WTC11 (cell line): ENCODE results near the gene HDAC9. TPM values are rescaled to one million over a fixed set of nuclear protein-coding genes. Genes with fewer than 3 reads are reported as not detected.

ENCODE experiments used
- ATAC-seq: fragments of 200-7000 bp; cut with Tn5 transposase; 2 replicates; pipeline ENCODE4 v1.10.0; 2021; ENCODE audit warnings: mild to moderate bottlenecking, moderate library complexity
- CTCF ChIA-PET: fragments of 300-600 bp; sonication (Branson Sonifier 250); formaldehyde crosslinking; loops from one replicate; lab custom pipeline; 2021; ENCODE audit warnings: antibody characterized with exemption; lab: Charles Lee
- POLR2A ChIA-PET: fragments of 350-600 bp; sonication (Branson Sonifier 250); formaldehyde crosslinking; loops from one replicate; lab custom pipeline; 2021; ENCODE audit warnings: antibody characterized with exemption; lab: Charles Lee
- DNase-seq: peaks from one replicate; pipeline ENCODE4 v3.0.0; 2021; ENCODE audit warnings: low spot score
- H3K27ac Mint-ChIP-seq: 2 replicates; pipeline ENCODE4 v1.8.0; 2021; ENCODE audit warnings: mixed read lengths
- H3K27me3 Mint-ChIP-seq: 2 replicates; pipeline ENCODE4 v1.8.0; 2021; ENCODE audit warnings: low read depth, mild to moderate bottlenecking, moderate library complexity, mixed read lengths
- H3K36me3 Mint-ChIP-seq: 2 replicates; pipeline ENCODE4 v1.8.0; 2021; ENCODE audit warnings: mixed read lengths
- H3K4me1 Mint-ChIP-seq: 2 replicates; pipeline ENCODE4 v1.8.0; 2022; ENCODE audit warnings: mixed read lengths
- H3K4me3 Mint-ChIP-seq: 2 replicates; pipeline ENCODE4 v1.8.0; 2021; ENCODE audit warnings: mild to moderate bottlenecking, moderate library complexity, mixed read lengths
- H3K9me3 Mint-ChIP-seq: 2 replicates; pipeline ENCODE4 v1.8.0; 2021; ENCODE audit warnings: mixed read lengths
- ATF1 ChIP-seq: sonication (generic); formaldehyde crosslinking; IDR thresholded peaks from 2 replicates; pipeline ENCODE4 v1.8.1; 2023; ENCODE audit warnings: mild to moderate bottlenecking, moderate library complexity, missing genetic modification reagents
- HMGXB4 ChIP-seq: sonication (generic); formaldehyde crosslinking; IDR thresholded peaks from 2 replicates; pipeline ENCODE4 v1.8.1; 2023; ENCODE audit warnings: mild to moderate bottlenecking, moderate library complexity, missing genetic modification reagents
- IRF1 ChIP-seq: sonication (generic); formaldehyde crosslinking; IDR thresholded peaks from 2 replicates; pipeline ENCODE4 v1.8.0; 2023; ENCODE audit warnings: missing genetic modification reagents
- NFATC4 ChIP-seq: fragments of 250-450 bp; sonication (Bioruptor Pico); IDR thresholded peaks from 2 replicates; pipeline ENCODE4 v1.9.0; 2021; ENCODE audit warnings: mild to moderate bottlenecking
- PRDM15 ChIP-seq: sonication (generic); formaldehyde crosslinking; IDR thresholded peaks from 2 replicates; pipeline ENCODE4 v1.8.0; 2022; ENCODE audit warnings: missing genetic modification reagents
- RELA ChIP-seq: sonication (generic); formaldehyde crosslinking; IDR thresholded peaks from 2 replicates; pipeline ENCODE4 v1.8.1; 2022; ENCODE audit warnings: missing genetic modification reagents, mild to moderate bottlenecking, borderline replicate concordance
- SMAD3 ChIP-seq: sonication (generic); formaldehyde crosslinking; IDR thresholded peaks from 2 replicates; pipeline ENCODE4 v1.8.0; 2022; ENCODE audit warnings: missing genetic modification reagents, mild to moderate bottlenecking, borderline replicate concordance
- SOX15 ChIP-seq: fragments of 250-450 bp; sonication (Bioruptor Pico); IDR thresholded peaks from 2 replicates; pipeline ENCODE4 v1.9.0; 2021; ENCODE audit warnings: mild to moderate bottlenecking
- STAT6 ChIP-seq: sonication (generic); formaldehyde crosslinking; conservative IDR thresholded peaks from 2 replicates; pipeline ENCODE4 v1.8.1; 2023; ENCODE audit warnings: mild to moderate bottlenecking, low read depth, missing genetic modification reagents, moderate library complexity
- ZNF121 ChIP-seq: sonication (generic); formaldehyde crosslinking; IDR thresholded peaks from 2 replicates; pipeline ENCODE4 v1.8.0; 2023; ENCODE audit warnings: missing genetic modification reagents
- ZNF219 ChIP-seq: sonication (generic); formaldehyde crosslinking; IDR thresholded peaks from 2 replicates; pipeline ENCODE4 v1.8.0; 2023; ENCODE audit warnings: missing genetic modification reagents, mild to moderate bottlenecking, borderline replicate concordance
- ZNF263 ChIP-seq: sonication (generic); formaldehyde crosslinking; IDR thresholded peaks from 2 replicates; pipeline ENCODE4 v1.8.1; 2022; ENCODE audit warnings: low read depth, mild to moderate bottlenecking, moderate library complexity, missing genetic modification reagents
- total RNA-seq: library from RNA; stranded (reverse); gene quantifications from 3 replicates; pipeline ENCODE4 v1.2.3, GENCODE V29; 2021
- TF ChIP-seq, protein P1 (sequence below): sonication (generic); formaldehyde crosslinking; IDR thresholded peaks from 2 replicates; pipeline ENCODE4 v1.8.1; 2023; ENCODE audit warnings: mild to moderate bottlenecking, missing genetic modification reagents
- TF ChIP-seq, protein P2 (sequence below): sonication (generic); formaldehyde crosslinking; IDR thresholded peaks from 2 replicates; pipeline ENCODE4 v1.8.1; 2023; ENCODE audit warnings: mild to moderate bottlenecking, missing genetic modification reagents, borderline replicate concordance

HDAC9 gene
- total RNA-seq, 1 experiment from 2014 or later, result 18.8 TPM

DNA sequence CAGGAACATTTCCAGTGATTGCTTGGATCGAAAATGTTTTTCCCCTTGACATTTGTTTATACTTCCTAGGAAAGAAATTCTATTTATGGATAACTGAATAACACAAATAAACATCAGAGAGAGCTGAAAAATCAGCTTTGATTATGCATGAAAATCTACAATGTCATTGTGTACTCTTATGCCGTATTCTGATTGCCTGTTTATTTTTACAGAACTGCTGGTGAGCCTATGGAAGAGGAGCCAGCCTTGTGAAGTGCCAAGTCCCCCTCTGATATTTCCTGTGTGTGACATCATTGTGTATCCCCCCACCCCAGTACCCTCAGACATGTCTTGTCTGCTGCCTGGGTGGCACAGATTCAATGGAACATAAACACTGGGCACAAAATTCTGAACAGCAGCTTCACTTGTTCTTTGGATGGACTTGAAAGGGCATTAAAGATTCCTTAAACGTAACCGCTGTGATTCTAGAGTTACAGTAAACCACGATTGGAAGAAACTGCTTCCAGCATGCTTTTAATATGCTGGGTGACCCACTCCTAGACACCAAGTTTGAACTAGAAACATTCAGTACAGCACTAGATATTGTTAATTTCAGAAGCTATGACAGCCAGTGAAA lies 500.4 kb downstream of the HDAC9 start:
- DNase-seq, result no peak
- POLR2A ChIA-PET, result no interaction called here
- no peak overlapping the region for H3K4me3 Mint-ChIP-seq
- CTCF ChIA-PET, result no interaction called here
- peaks cover 7% of the 10 kb centered on the region for H3K9me3 Mint-ChIP-seq
- TF ChIP-seq RELA (CRISPR knock-in tag) (no peak), SMAD3 (CRISPR knock-in tag) (no peak), ZNF263 (CRISPR knock-in tag) (no peak), IRF1 (CRISPR knock-in tag) (no peak), SOX15 (CRISPR knock-in tag) (no peak)
- TF ChIP-seq, protein P1, sequence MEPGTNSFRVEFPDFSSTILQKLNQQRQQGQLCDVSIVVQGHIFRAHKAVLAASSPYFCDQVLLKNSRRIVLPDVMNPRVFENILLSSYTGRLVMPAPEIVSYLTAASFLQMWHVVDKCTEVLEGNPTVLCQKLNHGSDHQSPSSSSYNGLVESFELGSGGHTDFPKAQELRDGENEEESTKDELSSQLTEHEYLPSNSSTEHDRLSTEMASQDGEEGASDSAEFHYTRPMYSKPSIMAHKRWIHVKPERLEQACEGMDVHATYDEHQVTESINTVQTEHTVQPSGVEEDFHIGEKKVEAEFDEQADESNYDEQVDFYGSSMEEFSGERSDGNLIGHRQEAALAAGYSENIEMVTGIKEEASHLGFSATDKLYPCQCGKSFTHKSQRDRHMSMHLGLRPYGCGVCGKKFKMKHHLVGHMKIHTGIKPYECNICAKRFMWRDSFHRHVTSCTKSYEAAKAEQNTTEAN, result no peak
- TF ChIP-seq, all 79 proteins: peak for 0
- Mint-ChIP-seq H3K27me3 (no peaks in the 10 kb centered on the region), H3K4me1 (peaks cover 19% of the 10 kb centered on the region), H3K27ac (no peak overlapping the region), H3K36me3 (peaks cover 2% of the 10 kb centered on the region)
- no peak for ATAC-seq

GRCh38 chr7:18996583-18996982 lies 501.0 kb downstream of the HDAC9 start:
- no peak for TF ChIP-seq ATF1 (CRISPR knock-in tag)
- TF ChIP-seq PRDM15 (CRISPR knock-in tag), result no peak
- no peak for TF ChIP-seq ZNF263 (CRISPR knock-in tag)
- no peak for TF ChIP-seq STAT6 (CRISPR knock-in tag)
- TF ChIP-seq ZNF219, result no peak
- no peak for TF ChIP-seq ZNF121 (CRISPR knock-in tag)
- TF ChIP-seq HMGXB4 (CRISPR knock-in tag), result no peak
- TF ChIP-seq NFATC4 (CRISPR knock-in tag), result no peak
- TF ChIP-seq, protein P2, sequence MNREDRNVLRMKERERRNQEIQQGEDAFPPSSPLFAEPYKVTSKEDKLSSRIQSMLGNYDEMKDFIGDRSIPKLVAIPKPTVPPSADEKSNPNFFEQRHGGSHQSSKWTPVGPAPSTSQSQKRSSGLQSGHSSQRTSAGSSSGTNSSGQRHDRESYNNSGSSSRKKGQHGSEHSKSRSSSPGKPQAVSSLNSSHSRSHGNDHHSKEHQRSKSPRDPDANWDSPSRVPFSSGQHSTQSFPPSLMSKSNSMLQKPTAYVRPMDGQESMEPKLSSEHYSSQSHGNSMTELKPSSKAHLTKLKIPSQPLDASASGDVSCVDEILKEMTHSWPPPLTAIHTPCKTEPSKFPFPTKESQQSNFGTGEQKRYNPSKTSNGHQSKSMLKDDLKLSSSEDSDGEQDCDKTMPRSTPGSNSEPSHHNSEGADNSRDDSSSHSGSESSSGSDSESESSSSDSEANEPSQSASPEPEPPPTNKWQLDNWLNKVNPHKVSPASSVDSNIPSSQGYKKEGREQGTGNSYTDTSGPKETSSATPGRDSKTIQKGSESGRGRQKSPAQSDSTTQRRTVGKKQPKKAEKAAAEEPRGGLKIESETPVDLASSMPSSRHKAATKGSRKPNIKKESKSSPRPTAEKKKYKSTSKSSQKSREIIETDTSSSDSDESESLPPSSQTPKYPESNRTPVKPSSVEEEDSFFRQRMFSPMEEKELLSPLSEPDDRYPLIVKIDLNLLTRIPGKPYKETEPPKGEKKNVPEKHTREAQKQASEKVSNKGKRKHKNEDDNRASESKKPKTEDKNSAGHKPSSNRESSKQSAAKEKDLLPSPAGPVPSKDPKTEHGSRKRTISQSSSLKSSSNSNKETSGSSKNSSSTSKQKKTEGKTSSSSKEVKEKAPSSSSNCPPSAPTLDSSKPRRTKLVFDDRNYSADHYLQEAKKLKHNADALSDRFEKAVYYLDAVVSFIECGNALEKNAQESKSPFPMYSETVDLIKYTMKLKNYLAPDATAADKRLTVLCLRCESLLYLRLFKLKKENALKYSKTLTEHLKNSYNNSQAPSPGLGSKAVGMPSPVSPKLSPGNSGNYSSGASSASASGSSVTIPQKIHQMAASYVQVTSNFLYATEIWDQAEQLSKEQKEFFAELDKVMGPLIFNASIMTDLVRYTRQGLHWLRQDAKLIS, result no peak
- DNase-seq, result no peak
- CTCF ChIA-PET, result no interaction called here
- no peaks in the 10 kb centered on the region for H3K36me3 Mint-ChIP-seq
- H3K27me3 Mint-ChIP-seq, result no peaks in the 10 kb centered on the region
- peaks cover 3% of the 10 kb centered on the region for H3K9me3 Mint-ChIP-seq
- no peak for ATAC-seq
- no peak overlapping the region for H3K4me3 Mint-ChIP-seq
- H3K27ac Mint-ChIP-seq, result no peak overlapping the region
- H3K4me1 Mint-ChIP-seq, result peaks cover 19% of the 10 kb centered on the region
- POLR2A ChIA-PET, result no interaction called here
